Prostate gland (tissue), 2 donors: Measurements from ENCODE around the gene CLDN2.

Experiments
- CTCF ChIP-seq, 4 experiments: fragments of 200-600 bp in 2 of 4; fragments of 450-650 bp in 2 of 4; sonication (generic) in 2 of 4; IDR thresholded peaks; 1 replicate in 3 of 4; 2 replicates in 1 of 4; pipeline ENCODE4 v1.5.1; 2016 to 2019; ENCODE audit warnings: antibody characterized with exemption in 4 of 4, mild to moderate bottlenecking in 2 of 4, moderate library complexity in 2 of 4
- POLR2A ChIP-seq: fragments of 450-650 bp; IDR thresholded peaks from one replicate; pipeline ENCODE4 v1.6.1; 2016; ENCODE audit warnings: antibody characterized with exemption, mild to moderate bottlenecking
- POLR2AphosphoS5 ChIP-seq: sonication (generic); formaldehyde crosslinking; IDR thresholded peaks from one replicate; pipeline ENCODE4 v1.6.1; 2017; ENCODE audit warnings: antibody characterized with exemption

- TF ChIP-seq CTCF (IDR thresholded peaks at IDR 0.05), result no peak
- no peak for TF ChIP-seq POLR2A
- TF ChIP-seq POLR2AphosphoS5, result no peak
Measured at GRCh38 chrX:106903291-106903824, 16.8 kb upstream of the CLDN2 start, which contains the start of gene RIPPLY1.
